Hepatocyte (in vitro differentiated cells): Measurements from ENCODE around the gene DSCAML1. TPM values are rescaled to one million over a fixed set of nuclear protein-coding genes. Genes with fewer than 3 reads are reported as not detected.
A peak's percentile ranks its signal among the peaks of the same experiment; 100 is the strongest.

Source experiments
- DNase-seq: peaks from one replicate; pipeline ENCODE4 v3.0.0-alpha.2; 2016; ENCODE audit warnings: low spot score
- H2AFZ ChIP-seq: fragments of 200-600 bp; sonication (generic); 2 replicates; pipeline ENCODE4 v1.6.0; 2016; ENCODE audit warnings: antibody characterized with exemption, mild to moderate bottlenecking
- H3K27ac ChIP-seq: fragments of 200-600 bp; sonication (generic); 2 replicates; pipeline ENCODE4 v1.5.1; 2016; ENCODE audit warnings: mild to moderate bottlenecking
- H3K27me3 ChIP-seq: fragments of 200-600 bp; sonication (generic); 2 replicates; pipeline ENCODE4 v1.6.1; 2016
- H3K36me3 ChIP-seq: fragments of 200-600 bp; sonication (generic); replicated peaks from 2 replicates; pipeline ENCODE4 v1.5.1; 2016; ENCODE audit warnings: low read depth; ENCODE audit not compliant: insufficient read depth
- H3K4me1 ChIP-seq: fragments of 200-600 bp; sonication (generic); 2 replicates; pipeline ENCODE4 v1.5.1; 2016; ENCODE audit warnings: mild to moderate bottlenecking, moderate library complexity; ENCODE audit not compliant: insufficient read depth
- H3K4me2 ChIP-seq: fragments of 200-600 bp; sonication (generic); 2 replicates; pipeline ENCODE4 v1.6.0; 2016
- H3K4me3 ChIP-seq: fragments of 200-600 bp; sonication (generic); 2 replicates; pipeline ENCODE4 v1.5.1; 2016; ENCODE audit warnings: mild to moderate bottlenecking
- H3K79me2 ChIP-seq: fragments of 200-600 bp; sonication (generic); 2 replicates; pipeline ENCODE4 v1.6.0; 2017; ENCODE audit warnings: mild to moderate bottlenecking
- H3K9me2 ChIP-seq: fragments of 200-600 bp; sonication (generic); replicated peaks from 2 replicates; pipeline ENCODE4 v1.6.0; 2017; ENCODE audit warnings: mild to moderate bottlenecking; ENCODE audit not compliant: insufficient read depth
- H3K9me3 ChIP-seq: fragments of 200-600 bp; sonication (generic); 2 replicates; pipeline ENCODE4 v1.5.1; 2016; ENCODE audit warnings: low read depth, mild to moderate bottlenecking
- H4K20me1 ChIP-seq: fragments of 200-600 bp; sonication (generic); 2 replicates; pipeline ENCODE4 v1.6.0; 2016; ENCODE audit warnings: mild to moderate bottlenecking; ENCODE audit not compliant: insufficient read depth, poor library complexity, severe bottlenecking
- EZH2 ChIP-seq: fragments of 200-600 bp; sonication (generic); IDR thresholded peaks from 2 replicates; pipeline ENCODE4 v1.6.1; 2016; ENCODE audit warnings: antibody characterized with exemption, mild to moderate bottlenecking, borderline replicate concordance
- EZH2phosphoT487 ChIP-seq: fragments of 200-600 bp; sonication (generic); IDR thresholded peaks from one replicate; pipeline ENCODE4 v1.6.1; 2018; ENCODE audit warnings: antibody characterized with exemption, mild to moderate bottlenecking, low read depth, moderate library complexity; ENCODE audit not compliant: unreplicated experiment, severe bottlenecking
- WGBS: methylation state at CpG from one replicate; pipeline ENCODE4 v1.1.6; 2016; ENCODE audit warnings: low lambda C conversion rate; ENCODE audit errors: missing lambda C conversion rate; 5-methylcytosine and 5-hydroxymethylcytosine counted together
- polyA plus RNA-seq: library from polyadenylated mRNA; unstranded; fragments of >200 nt; fragmentation: Nextera tagmentation; extraction: Ambion mirVana; gene quantifications from 2 replicates; pipeline ENCODE4 v1.2.1, GENCODE V29; 2016
- total RNA-seq: library from RNA; depleted of rRNA; stranded (reverse); fragments of >200 nt; gene quantifications from 2 replicates; pipeline ENCODE4 v1.2.3, GENCODE V29; 2014
- TF ChIP-seq, protein P1 (sequence below): fragments of 200-600 bp; sonication (generic); IDR thresholded peaks from 2 replicates; pipeline ENCODE4 v1.5.1; 2016; ENCODE audit warnings: antibody characterized with exemption, mild to moderate bottlenecking; ENCODE audit not compliant: poor library complexity

The DSCAML1 gene
- total and polyA plus RNA-seq, 2 experiments from 2014 or later = 0.46 to 2.6 TPM

GRCh38 chr11:117823294-117823945, 26.4 kb upstream of the DSCAML1 start:
- 80% methylated on average over 18 of the region's 18 CpGs for WGBS
- no peaks in the 10 kb centered on the region for H3K79me2 ChIP-seq
- H2AFZ ChIP-seq = no peak overlapping the region
- no peaks in the 10 kb centered on the region for H3K9me2 ChIP-seq
- no peak overlapping the region for H3K27ac ChIP-seq
- TF ChIP-seq EZH2phosphoT487 (no peak), EZH2 (no peak)
- TF ChIP-seq, protein P1, sequence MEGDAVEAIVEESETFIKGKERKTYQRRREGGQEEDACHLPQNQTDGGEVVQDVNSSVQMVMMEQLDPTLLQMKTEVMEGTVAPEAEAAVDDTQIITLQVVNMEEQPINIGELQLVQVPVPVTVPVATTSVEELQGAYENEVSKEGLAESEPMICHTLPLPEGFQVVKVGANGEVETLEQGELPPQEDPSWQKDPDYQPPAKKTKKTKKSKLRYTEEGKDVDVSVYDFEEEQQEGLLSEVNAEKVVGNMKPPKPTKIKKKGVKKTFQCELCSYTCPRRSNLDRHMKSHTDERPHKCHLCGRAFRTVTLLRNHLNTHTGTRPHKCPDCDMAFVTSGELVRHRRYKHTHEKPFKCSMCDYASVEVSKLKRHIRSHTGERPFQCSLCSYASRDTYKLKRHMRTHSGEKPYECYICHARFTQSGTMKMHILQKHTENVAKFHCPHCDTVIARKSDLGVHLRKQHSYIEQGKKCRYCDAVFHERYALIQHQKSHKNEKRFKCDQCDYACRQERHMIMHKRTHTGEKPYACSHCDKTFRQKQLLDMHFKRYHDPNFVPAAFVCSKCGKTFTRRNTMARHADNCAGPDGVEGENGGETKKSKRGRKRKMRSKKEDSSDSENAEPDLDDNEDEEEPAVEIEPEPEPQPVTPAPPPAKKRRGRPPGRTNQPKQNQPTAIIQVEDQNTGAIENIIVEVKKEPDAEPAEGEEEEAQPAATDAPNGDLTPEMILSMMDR = peak; percentile 39
- H4K20me1 ChIP-seq = no peaks in the 10 kb centered on the region
- H3K9me3 ChIP-seq = no peaks in the 10 kb centered on the region
- no peak overlapping the region for H3K4me3 ChIP-seq
- no peak for DNase-seq
- H3K4me1 ChIP-seq = peaks cover 22% of the 10 kb centered on the region
- H3K27me3 ChIP-seq = no peaks in the 10 kb centered on the region
- H3K36me3 ChIP-seq = no peaks in the 10 kb centered on the region
- H3K4me2 ChIP-seq = no peak overlapping the region

- Histone ChIP-seq H2AFZ (no peak overlapping the region), H3K4me2 (no peak overlapping the region), H3K4me3 (no peak overlapping the region), H3K36me3 (no peaks in the 10 kb centered on the region), H4K20me1 (no peaks in the 10 kb centered on the region), H3K9me2 (no peaks in the 10 kb centered on the region), H3K4me1 (peaks cover 29% of the 10 kb centered on the region), H3K27ac (no peak overlapping the region), H3K9me3 (no peaks in the 10 kb centered on the region), H3K79me2 (no peaks in the 10 kb centered on the region), H3K27me3 (no peaks in the 10 kb centered on the region)
- TF ChIP-seq, protein P1 = peak; percentile 56
- TF ChIP-seq EZH2phosphoT487 (no peak), EZH2 (no peak)
- WGBS = 76% methylated on average over 31 of the region's 33 CpGs
- DNase-seq = peak; percentile 62
Measured at GRCh38 chr11:117822074-117823033, 25.3 kb upstream of the DSCAML1 start.

DNA sequence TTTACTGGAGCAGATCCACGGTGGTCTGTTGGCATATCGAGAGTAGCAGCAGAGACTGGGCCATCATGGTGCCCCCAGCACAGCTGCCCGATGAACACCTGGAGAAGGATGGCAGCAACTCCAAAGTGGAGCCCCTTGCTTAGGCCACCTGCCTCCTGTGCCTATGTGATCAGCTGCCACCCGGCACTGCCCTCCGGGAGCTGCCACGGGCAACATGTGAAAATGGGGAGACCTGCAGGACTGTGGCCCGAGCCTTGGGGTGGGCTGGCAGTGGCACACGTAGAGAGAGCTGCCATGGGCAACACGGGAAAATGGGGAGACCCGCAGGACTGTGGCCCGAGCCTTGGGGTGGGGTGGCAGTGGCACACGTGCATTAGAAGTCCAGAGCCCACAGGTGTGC, 24.4 kb upstream of the DSCAML1 start:
- Histone ChIP-seq H3K4me2 (no peak overlapping the region), H3K27me3 (no peaks in the 10 kb centered on the region), H3K4me1 (peaks cover 38% of the 10 kb centered on the region), H3K36me3 (no peaks in the 10 kb centered on the region), H3K9me3 (no peaks in the 10 kb centered on the region), H3K4me3 (no peak overlapping the region), H4K20me1 (no peaks in the 10 kb centered on the region), H3K9me2 (no peaks in the 10 kb centered on the region), H3K79me2 (no peaks in the 10 kb centered on the region), H2AFZ (no peak overlapping the region), H3K27ac (no peak overlapping the region)
- TF ChIP-seq, protein P1 = no peak
- no peak for TF ChIP-seq EZH2
- no peak for TF ChIP-seq EZH2phosphoT487
- 91% methylated on average over 12 of the region's 12 CpGs for WGBS
- no peak for DNase-seq
